GM21528 (cell line): ENCODE results near the gene ANKRD66.

Experiments used
- ATAC-seq: cut with Tn5 transposase; IDR thresholded peaks from one replicate; pipeline ENCODE4 v1.9.1; 2021; ENCODE audit warnings: mild to moderate bottlenecking, moderate library complexity; ENCODE audit not compliant: unreplicated experiment, low FRiP score

Gene ANKRD66

GRCh38 chr6:46788791-46789190 is 42.1 kb downstream of the ANKRD66 start:
- ATAC-seq, result no peak

DNA sequence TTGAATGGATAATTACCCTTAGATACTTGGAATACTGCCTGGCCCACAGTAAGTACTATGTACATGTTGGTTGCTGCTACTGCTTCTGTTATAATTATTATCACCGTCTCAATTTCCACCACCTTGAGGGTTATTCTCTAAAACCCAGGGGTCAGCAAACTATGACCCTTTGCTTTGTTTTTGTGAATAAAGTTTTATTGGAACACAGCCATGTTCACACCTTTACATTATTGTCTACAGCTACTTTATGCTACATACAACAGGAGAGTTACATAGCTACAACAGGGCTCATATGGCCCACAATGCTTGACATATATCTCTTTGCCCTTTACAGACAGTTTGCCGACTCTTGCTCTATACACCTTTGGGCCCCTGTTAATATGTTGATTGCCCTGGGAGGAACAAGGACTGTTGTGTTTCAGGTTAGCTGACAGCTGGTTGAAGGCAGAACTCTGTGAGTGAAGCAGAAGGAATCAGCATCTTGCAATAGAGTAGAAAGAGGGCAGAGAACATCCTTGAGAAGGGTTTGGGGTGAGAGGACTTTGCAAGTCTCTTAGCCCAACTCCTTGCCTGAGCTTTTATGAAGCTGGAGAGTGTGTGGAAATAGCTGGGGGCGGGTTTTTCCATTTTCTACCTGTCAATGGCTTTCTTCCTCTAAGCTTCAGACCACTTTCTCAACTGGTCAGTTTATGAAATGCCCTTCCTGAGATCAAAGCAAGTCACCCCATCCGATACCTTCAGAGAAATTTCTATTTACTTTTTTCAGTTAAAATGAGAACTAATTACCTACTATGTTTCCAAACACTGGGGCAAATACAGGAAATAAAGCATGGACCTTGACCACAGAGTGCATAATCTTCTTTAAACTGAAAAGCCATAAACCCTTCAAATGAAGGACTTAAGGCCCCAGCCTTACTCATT is 43.0 kb downstream of the ANKRD66 start:
- no peak for ATAC-seq

DNA sequence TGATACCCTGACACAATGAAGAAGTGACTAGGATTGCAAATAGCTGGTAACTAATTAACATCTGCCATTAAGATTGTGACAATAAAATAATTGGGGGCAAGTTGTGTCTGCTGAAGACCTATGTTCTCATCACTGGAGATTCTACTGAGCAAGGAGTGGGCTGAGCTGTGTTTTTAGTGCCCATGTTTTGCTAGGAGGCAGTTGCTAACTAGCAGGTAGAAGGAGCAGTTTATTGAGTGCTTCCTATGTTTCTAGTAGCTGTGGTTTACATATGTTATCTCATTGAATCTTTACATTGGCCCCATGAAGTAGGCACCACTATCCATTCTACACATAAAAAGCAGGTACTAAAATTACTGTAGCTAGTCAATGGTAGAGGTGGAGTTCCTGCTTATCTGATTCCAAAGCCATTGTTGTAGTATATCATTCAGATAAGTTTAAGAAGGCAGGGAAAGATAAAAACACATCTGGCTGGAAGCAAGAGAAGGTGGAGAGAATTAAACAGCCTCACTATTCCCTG is 43.7 kb downstream of the ANKRD66 start:
- no peak for ATAC-seq

GRCh38 chr6:46792635-46793034 is 45.9 kb downstream of the ANKRD66 start:
- ATAC-seq, result no peak

DNA sequence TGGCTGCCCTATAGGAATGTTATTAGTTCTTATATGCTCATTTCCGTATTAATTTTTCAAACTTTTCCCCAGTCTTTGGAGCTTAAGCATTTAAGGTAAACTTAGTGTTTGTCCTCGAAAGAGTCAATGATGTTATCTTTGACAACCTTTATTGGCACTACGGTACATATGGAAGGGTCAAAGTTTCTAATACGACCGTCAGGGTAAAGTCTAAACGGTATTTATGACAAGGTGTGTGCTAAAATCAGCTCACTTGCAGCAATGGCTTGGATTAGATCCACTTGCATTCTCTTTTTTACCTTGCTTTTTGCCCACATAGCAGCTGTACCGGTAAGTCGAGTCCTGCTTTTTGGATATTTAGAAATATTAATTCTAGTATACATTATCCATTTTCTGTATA is 46.4 kb downstream of the ANKRD66 start, which contains the start of gene MEP1A:
Gene MEP1A, plus strand, starts transcription at position 252 of the 400 bp plus-strand sequence. Its CDS starts 10 bp downstream, at position 262.
- ATAC-seq, result no peak

DNA sequence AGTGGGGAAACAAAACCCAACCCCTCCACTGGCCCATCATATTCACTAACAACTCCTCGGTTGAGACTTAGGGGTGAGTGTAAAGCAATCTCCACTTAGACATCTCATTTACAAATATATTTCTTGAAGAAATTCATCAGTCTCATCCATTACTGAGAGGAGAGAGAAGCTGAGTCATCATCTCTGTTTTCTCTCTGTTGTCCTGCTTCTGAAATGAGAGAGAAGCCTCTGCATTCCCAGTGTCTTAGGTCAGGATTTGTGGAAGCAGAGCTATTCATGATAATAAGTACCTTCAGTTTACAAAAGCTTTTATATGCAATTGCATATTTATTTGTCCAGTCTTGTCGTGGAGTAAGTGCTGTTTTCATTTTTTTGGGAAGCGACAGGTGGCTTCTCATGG is 47.3 kb downstream of the ANKRD66 start:
- ATAC-seq, result no peak

DNA sequence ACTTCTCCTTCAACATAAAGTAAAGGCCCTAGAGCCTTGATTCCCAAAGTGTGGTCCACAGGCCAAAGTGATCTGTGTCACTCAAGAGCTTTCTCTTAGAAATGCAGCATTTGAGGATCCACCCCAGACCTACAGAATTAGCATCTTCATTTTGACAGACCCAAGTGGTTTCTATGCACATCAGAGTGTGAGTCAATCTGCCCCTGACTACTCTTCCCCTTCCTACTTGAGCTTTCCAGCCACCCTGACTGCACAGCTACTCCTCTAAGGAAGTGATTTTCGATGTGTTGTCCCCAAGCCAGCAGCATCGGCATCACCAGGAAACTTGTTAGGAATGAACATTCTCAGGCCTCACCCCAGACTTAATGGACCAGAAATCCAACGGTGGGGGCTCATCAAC is 49.1 kb downstream of the ANKRD66 start:
- no peak for ATAC-seq

DNA sequence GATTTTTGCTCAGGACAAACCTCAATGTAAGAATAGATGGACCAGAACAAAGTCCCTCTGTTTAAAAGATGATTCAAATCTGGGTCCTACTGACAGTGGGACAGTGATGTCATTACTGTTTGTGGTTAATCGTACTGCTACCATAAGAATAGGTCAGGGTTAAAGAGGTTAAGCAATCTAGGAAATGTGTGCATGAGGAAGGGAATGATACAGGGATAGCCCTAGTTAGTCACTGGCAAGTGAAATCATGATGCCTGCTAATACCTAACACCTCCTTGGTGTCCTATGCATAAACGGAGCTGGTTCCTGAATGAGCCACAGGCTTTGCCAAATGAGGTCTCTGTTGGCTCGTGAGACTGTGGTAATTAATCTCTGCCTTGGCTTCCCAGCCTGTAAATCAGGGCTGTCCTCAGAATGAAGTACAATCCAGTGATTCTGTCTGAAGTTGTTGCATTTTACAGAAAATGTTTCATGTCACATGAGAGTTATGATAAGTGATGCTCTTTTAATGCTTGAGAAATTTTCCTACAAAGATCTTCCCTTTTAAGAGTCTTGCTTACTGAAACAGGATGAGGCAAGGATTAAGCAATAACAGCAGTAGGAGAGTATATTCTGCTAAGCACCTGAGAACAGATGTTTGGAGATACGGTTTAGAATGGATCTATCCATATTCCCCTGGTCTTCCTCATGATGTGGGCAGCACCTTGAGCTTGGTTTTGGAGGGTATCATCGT is 50.3 kb downstream of the ANKRD66 start:
- ATAC-seq, result no peak

- no peak for ATAC-seq
Observed at GRCh38 chr6:46799657-46800056, 52.9 kb downstream of the ANKRD66 start.

DNA sequence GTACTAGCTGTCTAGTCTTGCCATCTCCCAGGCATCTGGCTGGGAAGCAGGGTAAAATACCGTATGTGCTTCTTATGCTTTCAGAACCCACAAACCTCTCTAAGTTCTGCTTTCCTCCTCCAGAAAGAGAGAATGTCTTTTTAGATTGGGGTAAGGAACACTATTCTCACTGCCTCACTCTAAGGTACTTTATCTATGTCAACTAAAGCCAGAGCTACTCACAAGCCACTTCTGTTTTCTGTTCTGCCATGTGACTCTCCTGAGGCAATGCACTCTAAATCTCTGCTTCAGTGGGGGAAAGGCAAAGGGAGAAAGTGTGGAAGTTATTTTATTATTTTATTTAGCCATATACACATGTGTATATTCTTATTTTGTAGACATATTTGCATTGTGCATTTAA is 62.1 kb downstream of the ANKRD66 start:
- no peak for ATAC-seq
